GM23338 (cell line): ENCODE data around the gene ZEB1. TPM values are rescaled to one million over a fixed set of nuclear protein-coding genes. Genes with fewer than 3 reads are reported as not detected.

Source experiments
- ATAC-seq: fragments of 200-7000 bp; cut with Tn5 transposase; 3 replicates; pipeline ENCODE4 v1.9.1; 2020
- DNase-seq: peaks from one replicate; pipeline ENCODE4 v3.0.0-alpha.2; 2015; ENCODE audit warnings: low spot score
- H2AFZ ChIP-seq: fragments of 200-600 bp; sonication (generic); 2 replicates; pipeline ENCODE4 v1.8.0; 2016; ENCODE audit warnings: antibody characterized with exemption, mild to moderate bottlenecking, moderate library complexity
- H3F3A ChIP-seq: fragments of 200-600 bp; sonication (generic); replicated peaks from 2 replicates; pipeline ENCODE4 v1.8.0; 2017; ENCODE audit warnings: antibody characterized with exemption, mixed run types, low read depth
- H3K27ac ChIP-seq: fragments of 200-600 bp; sonication (generic); 2 replicates; pipeline ENCODE4 v1.6.1; 2016; ENCODE audit warnings: low read depth
- H3K27me3 ChIP-seq: fragments of 200-600 bp; sonication (generic); 2 replicates; pipeline ENCODE4 v1.8.0; 2016; ENCODE audit warnings: mild to moderate bottlenecking, mixed run types, moderate library complexity; ENCODE audit not compliant: insufficient read depth
- H3K36me3 ChIP-seq: fragments of 200-600 bp; sonication (generic); 2 replicates; pipeline ENCODE4 v1.8.0; 2016; ENCODE audit warnings: mild to moderate bottlenecking; ENCODE audit not compliant: insufficient read depth
- H3K4me1 ChIP-seq: fragments of 200-600 bp; sonication (generic); 2 replicates; pipeline ENCODE4 v1.8.0; 2016; ENCODE audit warnings: mild to moderate bottlenecking, moderate library complexity; ENCODE audit not compliant: insufficient read depth
- H3K4me2 ChIP-seq: fragments of 200-600 bp; sonication (generic); 2 replicates; pipeline ENCODE4 v1.7.1; 2017; ENCODE audit warnings: mixed run types
- H3K4me3 ChIP-seq: fragments of 200-600 bp; sonication (generic); 2 replicates; pipeline ENCODE4 v1.6.1; 2016; ENCODE audit warnings: mixed run types
- H3K79me2 ChIP-seq: fragments of 200-600 bp; sonication (generic); replicated peaks from 2 replicates; pipeline ENCODE4 v1.8.0; 2017; ENCODE audit warnings: mild to moderate bottlenecking; ENCODE audit not compliant: insufficient read depth
- H3K9me2 ChIP-seq: fragments of 200-600 bp; sonication (generic); 2 replicates; pipeline ENCODE4 v1.8.0; 2017; ENCODE audit not compliant: insufficient read depth
- H4K20me1 ChIP-seq: fragments of 200-600 bp; sonication (generic); replicated peaks from 2 replicates; pipeline ENCODE4 v1.8.0; 2017; ENCODE audit warnings: mild to moderate bottlenecking; ENCODE audit not compliant: insufficient read depth
- H3K27ac Mint-ChIP-seq: 2 replicates; pipeline ENCODE4 v1.8.0; 2020; ENCODE audit warnings: inconsistent platforms, mild to moderate bottlenecking, moderate library complexity, mixed read lengths
- H3K27me3 Mint-ChIP-seq: 3 replicates; pipeline ENCODE4 v1.8.0; 2022; ENCODE audit warnings: low read depth, mild to moderate bottlenecking, moderate library complexity, mixed read lengths, inconsistent platforms; ENCODE audit not compliant: insufficient read depth, poor library complexity
- H3K36me3 Mint-ChIP-seq: 3 replicates; pipeline ENCODE4 v1.8.0; 2021; ENCODE audit warnings: low read depth, mild to moderate bottlenecking, inconsistent platforms, moderate library complexity, mixed read lengths
- H3K4me1 Mint-ChIP-seq: 3 replicates; pipeline ENCODE4 v1.8.0; 2020; ENCODE audit warnings: mild to moderate bottlenecking, inconsistent platforms, mixed read lengths
- H3K4me3 Mint-ChIP-seq: 3 replicates; pipeline ENCODE4 v1.8.0; 2021; ENCODE audit warnings: moderate library complexity, mild to moderate bottlenecking, inconsistent platforms, mixed read lengths
- H3K9me3 Mint-ChIP-seq: 3 replicates; pipeline ENCODE4 v1.8.0; 2020; ENCODE audit warnings: moderate library complexity, mild to moderate bottlenecking, inconsistent platforms, mixed read lengths
- CREB1 ChIP-seq: fragments of 250-450 bp; sonication (Bioruptor Pico); IDR thresholded peaks from 2 replicates; pipeline ENCODE4 v1.5.0; 2020; ENCODE audit warnings: low read depth, mild to moderate bottlenecking, moderate library complexity
- EZH2 ChIP-seq: fragments of 200-600 bp; sonication (generic); IDR thresholded peaks from one replicate; pipeline ENCODE4 v1.8.0; 2017; ENCODE audit warnings: antibody characterized with exemption, mild to moderate bottlenecking, low read depth; ENCODE audit not compliant: unreplicated experiment
- EZH2phosphoT487 ChIP-seq: fragments of 200-600 bp; sonication (generic); IDR thresholded peaks from one replicate; pipeline ENCODE4 v1.8.1; 2018; ENCODE audit warnings: antibody characterized with exemption; ENCODE audit not compliant: unreplicated experiment
- JUNB ChIP-seq: IDR thresholded peaks from one replicate; pipeline ENCODE4 v1.6.1; 2016; ENCODE audit warnings: antibody characterized with exemption; ENCODE audit not compliant: unreplicated experiment
- NANOG ChIP-seq: IDR thresholded peaks from 2 replicates; pipeline ENCODE4 v1.6.1; 2016; ENCODE audit warnings: antibody characterized with exemption, borderline replicate concordance
- POLR2AphosphoS5 ChIP-seq: IDR thresholded peaks from 2 replicates; pipeline ENCODE4 v1.6.1; 2016; ENCODE audit warnings: antibody characterized with exemption, low read depth
- ZNF114 ChIP-seq: fragments of 250-450 bp; sonication (Bioruptor Pico); IDR thresholded peaks from 2 replicates; pipeline ENCODE4 v1.5.0; 2020; ENCODE audit warnings: mild to moderate bottlenecking, moderate library complexity
- ZNF331 ChIP-seq: fragments of 250-450 bp; sonication (Bioruptor Pico); IDR thresholded peaks from 2 replicates; pipeline ENCODE4 v1.5.0; 2020; ENCODE audit warnings: low read depth, mild to moderate bottlenecking, moderate library complexity
- polyA plus RNA-seq: library from polyadenylated mRNA; unstranded; fragments of >200 nt; fragmentation: Nextera tagmentation; extraction: Ambion mirVana; gene quantifications from 2 replicates; pipeline ENCODE4 v1.2.1, GENCODE V29; 2016
- total RNA-seq: library from RNA; depleted of rRNA; stranded (reverse); fragments of >200 nt; shearing (Covaris generic); gene quantifications from 2 replicates; pipeline ENCODE4 v1.2.3, GENCODE V29; 2014
- TF ChIP-seq, protein P1 (sequence below): fragments of 250-450 bp; sonication (Bioruptor Pico); IDR thresholded peaks from 2 replicates; pipeline ENCODE4 v1.5.0; 2020; ENCODE audit warnings: mild to moderate bottlenecking, moderate library complexity
- TF ChIP-seq, protein P2 (sequence below), 2 experiments: fragments of 200-600 bp in 1 of 2; sonication (generic) in 1 of 2; conservative IDR thresholded peaks; 2 replicates each; pipeline versions ENCODE4 v1.5.1 to v1.6.1; 2016 to 2017; ENCODE audit warnings: antibody characterized with exemption in 2 of 2, low read depth in 2 of 2, mild to moderate bottlenecking in 2 of 2, moderate library complexity in 1 of 2
- TF ChIP-seq, protein P3 (sequence below): IDR thresholded peaks from one replicate; pipeline ENCODE4 v1.6.1; 2018; ENCODE audit warnings: antibody characterized with exemption; ENCODE audit not compliant: unreplicated experiment

Gene ZEB1
- total and polyA plus RNA-seq, 2 experiments from 2014 or later = 0.16 to 0.45 TPM

DNA sequence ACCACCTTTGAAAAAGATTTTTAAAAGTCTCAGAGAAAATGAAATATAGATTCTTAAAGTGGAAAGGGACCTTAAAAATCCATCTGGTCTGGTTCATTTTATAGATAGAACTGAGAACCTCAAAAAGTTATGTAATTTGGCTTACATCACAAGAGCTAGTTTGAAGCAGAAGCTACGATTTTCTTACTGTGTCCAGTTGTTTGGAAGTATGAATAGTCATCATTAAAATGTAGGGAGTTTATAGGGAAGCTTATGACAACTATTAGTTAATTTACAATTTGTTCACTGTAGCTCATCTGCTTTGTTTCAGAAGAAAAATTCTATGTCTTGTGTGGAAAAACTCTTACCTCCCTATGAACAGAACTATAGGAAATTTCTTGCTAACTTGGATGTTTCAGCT lies 26.9 kb downstream of the ZEB1 start:
- H3K27ac ChIP-seq = no peak overlapping the region
- no peak overlapping the region for H3K4me2 ChIP-seq
- H3K79me2 ChIP-seq = no peaks in the 10 kb centered on the region
- no peaks in the 10 kb centered on the region for H3K27me3 ChIP-seq
- no peaks in the 10 kb centered on the region for H3K9me2 ChIP-seq
- Mint-ChIP-seq H3K4me3 (no peak overlapping the region), H3K36me3 (no peaks in the 10 kb centered on the region), H3K9me3 (no peaks in the 10 kb centered on the region), H3K27me3 (no peaks in the 10 kb centered on the region), H3K27ac (no peak overlapping the region), H3K4me1 (peaks cover 7% of the 10 kb centered on the region)
- peaks cover 3% of the 10 kb centered on the region; the same call in 1 of the 2 replicates for H3K4me1 ChIP-seq
- H3K36me3 ChIP-seq = no peaks in the 10 kb centered on the region
- ATAC-seq (no peak), DNase-seq (no peak)
- TF ChIP-seq EZH2 = no peak
- no peak for TF ChIP-seq JUNB
- no peak for TF ChIP-seq ZNF331 (CRISPR knock-in tag)
- H3K4me3 ChIP-seq = no peak overlapping the region
- H2AFZ ChIP-seq = no peak overlapping the region
- no peaks in the 10 kb centered on the region for H3F3A ChIP-seq
- H4K20me1 ChIP-seq = no peaks in the 10 kb centered on the region

DNA sequence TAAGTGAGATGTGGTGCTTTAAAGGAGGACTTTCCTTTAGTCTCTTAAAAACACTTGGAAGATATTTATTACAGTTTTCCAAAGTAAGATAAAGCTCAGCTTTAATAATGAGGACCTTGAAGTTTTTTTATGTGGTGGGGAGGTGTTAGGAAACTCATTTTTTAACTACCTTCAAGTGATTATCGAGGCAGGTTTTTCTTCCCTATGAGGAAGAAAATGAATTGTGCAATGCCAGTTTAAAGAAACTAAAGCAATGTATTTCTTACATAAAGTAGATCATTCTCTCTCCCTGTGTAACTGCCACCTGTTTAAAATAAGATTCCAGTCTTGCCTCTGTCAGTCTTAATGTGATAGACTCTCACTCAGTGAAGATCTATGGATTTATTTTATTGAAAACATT lies 27.9 kb downstream of the ZEB1 start:
- no peaks in the 10 kb centered on the region for H4K20me1 ChIP-seq
- no peaks in the 10 kb centered on the region for H3K27me3 Mint-ChIP-seq
- peaks cover 9% of the 10 kb centered on the region for H3K4me1 Mint-ChIP-seq
- no peak overlapping the region for H3K27ac ChIP-seq
- H3K4me1 ChIP-seq = peaks cover 7% of the 10 kb centered on the region; the same call in 1 of the 2 replicates
- H3K9me3 Mint-ChIP-seq = no peaks in the 10 kb centered on the region
- H3F3A ChIP-seq = no peaks in the 10 kb centered on the region
- H3K79me2 ChIP-seq = no peaks in the 10 kb centered on the region
- no peak overlapping the region for H3K4me3 ChIP-seq
- no peaks in the 10 kb centered on the region for H3K36me3 ChIP-seq
- H3K4me2 ChIP-seq = no peak overlapping the region
- no peaks in the 10 kb centered on the region for H3K9me2 ChIP-seq
- H3K27me3 ChIP-seq = no peaks in the 10 kb centered on the region
- H3K36me3 Mint-ChIP-seq = no peaks in the 10 kb centered on the region
- ATAC-seq (no peak), DNase-seq (no peak)
- H2AFZ ChIP-seq = no peak overlapping the region
- H3K4me3 Mint-ChIP-seq = no peak overlapping the region
- H3K27ac Mint-ChIP-seq = no peak overlapping the region
- TF ChIP-seq EZH2phosphoT487 = no peak
- no peak for TF ChIP-seq JUNB
- TF ChIP-seq POLR2AphosphoS5 = no peak
- TF ChIP-seq ZNF114 (CRISPR knock-in tag) = no peak
- no peak for TF ChIP-seq EZH2
- no peak for TF ChIP-seq CREB1 (CRISPR knock-in tag)
- TF ChIP-seq, protein P1, sequence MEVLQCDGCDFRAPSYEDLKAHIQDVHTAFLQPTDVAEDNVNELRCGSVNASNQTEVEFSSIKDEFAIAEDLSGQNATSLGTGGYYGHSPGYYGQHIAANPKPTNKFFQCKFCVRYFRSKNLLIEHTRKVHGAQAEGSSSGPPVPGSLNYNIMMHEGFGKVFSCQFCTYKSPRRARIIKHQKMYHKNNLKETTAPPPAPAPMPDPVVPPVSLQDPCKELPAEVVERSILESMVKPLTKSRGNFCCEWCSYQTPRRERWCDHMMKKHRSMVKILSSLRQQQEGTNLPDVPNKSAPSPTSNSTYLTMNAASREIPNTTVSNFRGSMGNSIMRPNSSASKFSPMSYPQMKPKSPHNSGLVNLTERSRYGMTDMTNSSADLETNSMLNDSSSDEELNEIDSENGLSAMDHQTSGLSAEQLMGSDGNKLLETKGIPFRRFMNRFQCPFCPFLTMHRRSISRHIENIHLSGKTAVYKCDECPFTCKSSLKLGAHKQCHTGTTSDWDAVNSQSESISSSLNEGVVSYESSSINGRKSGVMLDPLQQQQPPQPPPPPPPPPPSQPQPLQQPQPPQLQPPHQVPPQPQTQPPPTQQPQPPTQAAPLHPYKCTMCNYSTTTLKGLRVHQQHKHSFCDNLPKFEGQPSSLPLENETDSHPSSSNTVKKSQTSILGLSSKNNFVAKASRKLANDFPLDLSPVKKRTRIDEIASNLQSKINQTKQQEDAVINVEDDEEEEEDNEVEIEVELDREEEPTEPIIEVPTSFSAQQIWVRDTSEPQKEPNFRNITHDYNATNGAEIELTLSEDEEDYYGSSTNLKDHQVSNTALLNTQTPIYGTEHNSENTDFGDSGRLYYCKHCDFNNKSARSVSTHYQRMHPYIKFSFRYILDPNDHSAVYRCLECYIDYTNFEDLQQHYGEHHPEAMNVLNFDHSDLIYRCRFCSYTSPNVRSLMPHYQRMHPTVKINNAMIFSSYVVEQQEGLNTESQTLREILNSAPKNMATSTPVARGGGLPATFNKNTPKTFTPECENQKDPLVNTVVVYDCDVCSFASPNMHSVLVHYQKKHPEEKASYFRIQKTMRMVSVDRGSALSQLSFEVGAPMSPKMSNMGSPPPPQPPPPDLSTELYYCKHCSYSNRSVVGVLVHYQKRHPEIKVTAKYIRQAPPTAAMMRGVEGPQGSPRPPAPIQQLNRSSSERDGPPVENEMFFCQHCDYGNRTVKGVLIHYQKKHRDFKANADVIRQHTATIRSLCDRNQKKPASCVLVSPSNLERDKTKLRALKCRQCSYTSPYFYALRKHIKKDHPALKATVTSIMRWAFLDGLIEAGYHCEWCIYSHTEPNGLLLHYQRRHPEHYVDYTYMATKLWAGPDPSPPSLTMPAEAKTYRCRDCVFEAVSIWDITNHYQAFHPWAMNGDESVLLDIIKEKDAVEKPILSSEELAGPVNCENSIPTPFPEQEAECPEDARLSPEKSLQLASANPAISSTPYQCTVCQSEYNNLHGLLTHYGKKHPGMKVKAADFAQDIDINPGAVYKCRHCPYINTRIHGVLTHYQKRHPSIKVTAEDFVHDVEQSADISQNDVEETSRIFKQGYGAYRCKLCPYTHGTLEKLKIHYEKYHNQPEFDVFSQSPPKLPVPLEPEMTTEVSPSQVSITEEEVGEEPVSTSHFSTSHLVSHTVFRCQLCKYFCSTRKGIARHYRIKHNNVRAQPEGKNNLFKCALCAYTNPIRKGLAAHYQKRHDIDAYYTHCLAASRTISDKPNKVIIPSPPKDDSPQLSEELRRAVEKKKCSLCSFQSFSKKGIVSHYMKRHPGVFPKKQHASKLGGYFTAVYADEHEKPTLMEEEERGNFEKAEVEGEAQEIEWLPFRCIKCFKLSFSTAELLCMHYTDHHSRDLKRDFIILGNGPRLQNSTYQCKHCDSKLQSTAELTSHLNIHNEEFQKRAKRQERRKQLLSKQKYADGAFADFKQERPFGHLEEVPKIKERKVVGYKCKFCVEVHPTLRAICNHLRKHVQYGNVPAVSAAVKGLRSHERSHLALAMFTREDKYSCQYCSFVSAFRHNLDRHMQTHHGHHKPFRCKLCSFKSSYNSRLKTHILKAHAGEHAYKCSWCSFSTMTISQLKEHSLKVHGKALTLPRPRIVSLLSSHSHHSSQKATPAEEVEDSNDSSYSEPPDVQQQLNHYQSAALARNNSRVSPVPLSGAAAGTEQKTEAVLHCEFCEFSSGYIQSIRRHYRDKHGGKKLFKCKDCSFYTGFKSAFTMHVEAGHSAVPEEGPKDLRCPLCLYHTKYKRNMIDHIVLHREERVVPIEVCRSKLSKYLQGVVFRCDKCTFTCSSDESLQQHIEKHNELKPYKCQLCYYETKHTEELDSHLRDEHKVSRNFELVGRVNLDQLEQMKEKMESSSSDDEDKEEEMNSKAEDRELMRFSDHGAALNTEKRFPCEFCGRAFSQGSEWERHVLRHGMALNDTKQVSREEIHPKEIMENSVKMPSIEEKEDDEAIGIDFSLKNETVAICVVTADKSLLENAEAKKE = no peak
- TF ChIP-seq, protein P2, sequence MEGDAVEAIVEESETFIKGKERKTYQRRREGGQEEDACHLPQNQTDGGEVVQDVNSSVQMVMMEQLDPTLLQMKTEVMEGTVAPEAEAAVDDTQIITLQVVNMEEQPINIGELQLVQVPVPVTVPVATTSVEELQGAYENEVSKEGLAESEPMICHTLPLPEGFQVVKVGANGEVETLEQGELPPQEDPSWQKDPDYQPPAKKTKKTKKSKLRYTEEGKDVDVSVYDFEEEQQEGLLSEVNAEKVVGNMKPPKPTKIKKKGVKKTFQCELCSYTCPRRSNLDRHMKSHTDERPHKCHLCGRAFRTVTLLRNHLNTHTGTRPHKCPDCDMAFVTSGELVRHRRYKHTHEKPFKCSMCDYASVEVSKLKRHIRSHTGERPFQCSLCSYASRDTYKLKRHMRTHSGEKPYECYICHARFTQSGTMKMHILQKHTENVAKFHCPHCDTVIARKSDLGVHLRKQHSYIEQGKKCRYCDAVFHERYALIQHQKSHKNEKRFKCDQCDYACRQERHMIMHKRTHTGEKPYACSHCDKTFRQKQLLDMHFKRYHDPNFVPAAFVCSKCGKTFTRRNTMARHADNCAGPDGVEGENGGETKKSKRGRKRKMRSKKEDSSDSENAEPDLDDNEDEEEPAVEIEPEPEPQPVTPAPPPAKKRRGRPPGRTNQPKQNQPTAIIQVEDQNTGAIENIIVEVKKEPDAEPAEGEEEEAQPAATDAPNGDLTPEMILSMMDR (conservative IDR thresholded peaks at IDR 0.05; ENCODE audit: low read depth in 2 of 2) = no peak
- TF ChIP-seq, protein P3, sequence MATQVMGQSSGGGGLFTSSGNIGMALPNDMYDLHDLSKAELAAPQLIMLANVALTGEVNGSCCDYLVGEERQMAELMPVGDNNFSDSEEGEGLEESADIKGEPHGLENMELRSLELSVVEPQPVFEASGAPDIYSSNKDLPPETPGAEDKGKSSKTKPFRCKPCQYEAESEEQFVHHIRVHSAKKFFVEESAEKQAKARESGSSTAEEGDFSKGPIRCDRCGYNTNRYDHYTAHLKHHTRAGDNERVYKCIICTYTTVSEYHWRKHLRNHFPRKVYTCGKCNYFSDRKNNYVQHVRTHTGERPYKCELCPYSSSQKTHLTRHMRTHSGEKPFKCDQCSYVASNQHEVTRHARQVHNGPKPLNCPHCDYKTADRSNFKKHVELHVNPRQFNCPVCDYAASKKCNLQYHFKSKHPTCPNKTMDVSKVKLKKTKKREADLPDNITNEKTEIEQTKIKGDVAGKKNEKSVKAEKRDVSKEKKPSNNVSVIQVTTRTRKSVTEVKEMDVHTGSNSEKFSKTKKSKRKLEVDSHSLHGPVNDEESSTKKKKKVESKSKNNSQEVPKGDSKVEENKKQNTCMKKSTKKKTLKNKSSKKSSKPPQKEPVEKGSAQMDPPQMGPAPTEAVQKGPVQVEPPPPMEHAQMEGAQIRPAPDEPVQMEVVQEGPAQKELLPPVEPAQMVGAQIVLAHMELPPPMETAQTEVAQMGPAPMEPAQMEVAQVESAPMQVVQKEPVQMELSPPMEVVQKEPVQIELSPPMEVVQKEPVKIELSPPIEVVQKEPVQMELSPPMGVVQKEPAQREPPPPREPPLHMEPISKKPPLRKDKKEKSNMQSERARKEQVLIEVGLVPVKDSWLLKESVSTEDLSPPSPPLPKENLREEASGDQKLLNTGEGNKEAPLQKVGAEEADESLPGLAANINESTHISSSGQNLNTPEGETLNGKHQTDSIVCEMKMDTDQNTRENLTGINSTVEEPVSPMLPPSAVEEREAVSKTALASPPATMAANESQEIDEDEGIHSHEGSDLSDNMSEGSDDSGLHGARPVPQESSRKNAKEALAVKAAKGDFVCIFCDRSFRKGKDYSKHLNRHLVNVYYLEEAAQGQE = no peak
- TF ChIP-seq NANOG = no peak
- TF ChIP-seq ZNF331 (CRISPR knock-in tag) = no peak
